HG03175 (cell line): Measurements from ENCODE around the gene KCNC1.

Experiments
- ATAC-seq: cut with Tn5 transposase; IDR thresholded peaks from one replicate; pipeline ENCODE4 v1.9.1; 2021; ENCODE audit warnings: mild to moderate bottlenecking, moderate library complexity; ENCODE audit not compliant: unreplicated experiment

Gene KCNC1

DNA sequence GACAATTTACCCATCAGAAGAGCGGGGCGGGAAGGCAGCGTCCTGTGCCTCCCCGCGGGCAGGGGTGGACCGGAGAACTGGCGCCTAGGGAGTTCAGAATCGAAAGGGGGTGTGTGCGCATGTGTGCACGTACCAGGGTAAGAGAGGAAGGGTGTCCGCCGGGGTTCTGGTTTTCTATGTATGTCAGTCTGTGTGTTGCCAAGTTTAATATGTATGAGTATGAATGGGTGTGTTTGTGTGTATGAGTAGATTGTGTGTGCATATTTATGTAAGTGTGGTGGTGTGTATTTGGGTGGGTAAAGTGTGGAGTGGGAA lies 2.0 kb downstream of the KCNC1 start:
- no peak for ATAC-seq

DNA sequence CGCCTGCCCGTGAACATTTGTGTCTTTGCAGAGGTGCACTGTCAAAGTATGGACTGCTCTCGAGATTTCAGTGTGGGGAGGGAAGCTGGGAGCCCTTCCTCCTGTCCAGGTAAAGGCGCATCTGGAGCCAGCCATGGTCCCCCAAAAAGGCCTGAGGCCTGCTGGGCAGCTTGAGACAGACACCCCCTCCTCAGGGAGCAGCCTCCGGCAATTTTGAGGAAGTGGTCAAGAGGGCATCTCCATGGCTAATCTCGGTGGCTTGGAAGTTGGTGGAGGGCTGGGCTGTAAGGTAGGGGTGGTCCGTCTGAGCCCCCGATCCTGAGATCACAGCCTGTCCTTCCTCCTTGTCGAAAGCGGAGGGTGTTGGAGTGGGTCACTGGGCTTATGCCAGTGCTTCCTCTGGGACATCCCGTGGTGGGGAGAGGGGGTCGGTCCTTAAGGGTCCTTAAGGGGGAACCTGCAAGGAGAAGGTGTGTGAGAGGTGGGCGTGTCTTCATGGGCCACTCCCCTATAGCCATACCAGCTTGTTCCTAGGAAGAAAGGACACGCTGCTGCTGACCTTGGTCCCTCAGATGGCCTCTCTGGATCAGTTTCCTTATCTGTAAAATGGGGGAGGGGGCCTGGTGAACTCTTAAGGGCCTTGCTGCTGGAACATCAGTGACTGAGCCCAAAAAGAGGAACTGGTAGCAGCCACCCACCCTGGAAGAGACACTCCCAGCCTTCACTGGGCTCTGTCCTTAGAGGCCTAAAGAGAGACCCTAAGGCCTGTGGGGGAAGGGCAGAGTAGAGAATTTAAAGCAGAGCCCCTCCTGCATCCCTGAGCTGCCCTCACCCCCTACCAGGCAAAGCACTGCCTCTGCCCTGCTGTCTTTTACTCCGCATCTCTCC lies 2.6 kb downstream of the KCNC1 start:
- ATAC-seq = no peak

DNA sequence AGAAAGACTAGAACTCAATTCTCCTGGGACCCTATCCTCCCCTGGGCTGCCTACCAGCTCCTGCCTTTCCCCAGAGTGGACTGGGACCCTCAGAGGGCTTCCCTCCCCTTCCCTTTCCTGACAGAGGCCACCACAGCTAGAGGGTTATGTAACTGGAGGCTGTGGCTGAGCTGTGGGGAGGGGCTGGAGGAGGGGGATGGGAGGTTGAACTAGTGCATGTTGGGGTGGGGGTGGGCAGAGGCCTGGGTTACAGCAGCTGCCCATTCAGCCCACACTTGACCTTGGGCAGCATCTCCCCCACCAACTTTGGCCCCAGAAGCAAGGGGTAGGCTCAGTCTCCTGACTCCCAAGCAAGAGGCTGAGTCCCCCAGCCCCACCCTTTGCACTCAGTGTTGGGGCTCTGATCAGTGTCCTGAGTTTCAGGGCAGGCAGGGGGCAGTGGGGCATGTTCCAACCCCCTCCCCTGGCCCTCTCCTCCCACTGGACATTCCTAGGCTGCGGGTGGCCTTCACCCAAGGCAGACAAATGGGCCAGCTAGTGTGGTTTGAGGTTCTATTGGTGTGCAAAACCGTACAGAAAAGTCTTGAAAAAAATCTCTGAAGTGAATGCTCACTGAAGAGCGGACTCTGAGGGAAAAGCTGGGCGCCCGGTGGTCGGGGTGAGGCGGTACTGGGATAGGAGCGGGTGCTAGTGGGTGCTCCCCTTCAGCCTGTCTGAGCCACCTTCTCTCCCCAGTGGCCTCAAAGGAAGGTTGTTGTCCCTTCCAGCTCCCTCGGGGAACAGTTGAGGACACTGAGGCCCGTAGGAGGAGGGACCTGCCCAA lies 3.8 kb downstream of the KCNC1 start:
- ATAC-seq = no peak

DNA sequence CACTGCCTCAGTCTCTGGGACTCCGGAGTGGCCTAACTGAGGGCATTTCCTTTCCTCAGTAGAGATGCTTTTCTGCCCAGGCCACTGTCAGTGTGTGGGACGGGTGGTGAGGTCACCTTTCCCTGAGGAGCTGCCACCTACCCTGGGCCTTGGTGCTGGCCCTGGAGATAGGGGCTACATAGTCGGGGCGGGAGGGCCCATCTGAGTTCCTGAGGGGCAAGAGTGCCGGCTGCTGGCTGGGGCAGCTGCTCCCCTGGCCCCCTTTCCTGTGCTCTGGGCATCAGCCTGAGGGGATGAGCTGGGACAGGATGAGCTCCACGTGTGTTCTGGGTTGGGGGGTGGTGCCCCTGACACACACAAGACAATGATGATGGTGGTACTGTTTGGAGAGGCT lies 5.4 kb downstream of the KCNC1 start:
- ATAC-seq = no peak

DNA sequence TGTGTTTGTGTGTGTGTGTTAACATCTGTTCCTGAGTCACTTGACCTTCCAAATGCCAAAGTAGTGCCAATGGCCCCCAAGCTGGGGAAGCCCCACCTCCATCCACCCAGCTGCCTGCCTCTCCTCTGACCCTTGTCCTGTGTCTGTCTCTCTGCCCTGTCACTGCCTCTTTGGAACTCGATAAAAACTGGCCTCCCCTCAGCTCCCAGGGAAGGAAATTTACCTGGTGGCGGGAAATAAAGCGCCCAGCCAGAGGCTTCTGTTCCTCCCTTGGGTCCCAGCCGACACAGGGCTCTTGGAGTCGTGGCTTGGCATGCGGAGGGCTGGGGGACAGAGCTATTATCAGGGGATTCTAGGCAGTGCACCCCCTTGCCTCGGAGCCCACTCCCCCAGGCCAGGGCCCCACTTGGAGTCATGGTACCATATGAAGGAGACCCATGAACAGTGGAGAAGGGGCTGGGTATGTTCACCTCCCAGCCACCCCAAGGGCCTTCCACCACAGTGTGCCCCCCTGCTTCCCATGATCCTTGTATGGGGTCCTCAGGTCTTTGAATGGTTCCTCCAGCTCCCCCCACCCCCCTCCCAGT lies 6.2 kb downstream of the KCNC1 start:
- no peak for ATAC-seq

DNA sequence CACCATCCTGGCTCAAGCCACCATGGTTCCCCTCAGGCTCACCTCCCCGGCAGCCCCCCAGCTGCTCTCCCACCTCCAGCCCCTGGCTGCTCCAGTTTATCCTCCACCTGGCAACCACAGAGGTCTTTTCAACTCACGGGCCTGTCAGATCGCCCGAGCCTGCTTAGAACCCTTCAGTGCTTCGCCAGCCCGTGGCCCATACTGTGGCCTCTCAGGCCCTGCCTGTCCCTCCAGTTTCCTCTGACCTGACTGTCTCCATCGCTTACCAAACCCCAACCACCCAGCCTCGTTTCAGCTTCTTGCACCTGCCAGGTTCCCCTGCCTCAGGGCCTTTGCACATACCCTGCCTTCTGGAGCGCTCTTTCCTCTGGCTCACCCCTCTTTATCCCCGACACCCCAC lies 6.9 kb downstream of the KCNC1 start:
- ATAC-seq = no peak

DNA sequence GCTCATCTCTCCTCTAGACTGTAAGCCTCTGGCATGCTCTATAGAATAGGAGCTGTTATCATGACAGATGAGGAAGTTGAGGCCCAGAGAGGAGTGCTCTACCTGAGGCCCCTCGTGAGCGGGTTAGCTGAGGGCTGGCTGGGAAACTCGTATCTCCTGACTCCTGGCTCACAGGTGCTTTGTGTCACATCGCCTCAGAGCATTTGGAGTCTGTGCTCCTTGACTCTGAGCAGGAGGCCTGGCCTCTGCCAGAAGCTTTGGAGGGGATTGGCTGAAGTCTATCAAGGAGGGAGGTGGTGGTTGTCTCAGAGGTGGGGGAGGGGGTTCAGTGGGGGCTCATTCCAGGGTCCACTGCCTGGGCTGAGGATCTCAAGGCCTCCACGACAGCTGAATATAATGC lies 7.4 kb downstream of the KCNC1 start:
- no peak for ATAC-seq

DNA sequence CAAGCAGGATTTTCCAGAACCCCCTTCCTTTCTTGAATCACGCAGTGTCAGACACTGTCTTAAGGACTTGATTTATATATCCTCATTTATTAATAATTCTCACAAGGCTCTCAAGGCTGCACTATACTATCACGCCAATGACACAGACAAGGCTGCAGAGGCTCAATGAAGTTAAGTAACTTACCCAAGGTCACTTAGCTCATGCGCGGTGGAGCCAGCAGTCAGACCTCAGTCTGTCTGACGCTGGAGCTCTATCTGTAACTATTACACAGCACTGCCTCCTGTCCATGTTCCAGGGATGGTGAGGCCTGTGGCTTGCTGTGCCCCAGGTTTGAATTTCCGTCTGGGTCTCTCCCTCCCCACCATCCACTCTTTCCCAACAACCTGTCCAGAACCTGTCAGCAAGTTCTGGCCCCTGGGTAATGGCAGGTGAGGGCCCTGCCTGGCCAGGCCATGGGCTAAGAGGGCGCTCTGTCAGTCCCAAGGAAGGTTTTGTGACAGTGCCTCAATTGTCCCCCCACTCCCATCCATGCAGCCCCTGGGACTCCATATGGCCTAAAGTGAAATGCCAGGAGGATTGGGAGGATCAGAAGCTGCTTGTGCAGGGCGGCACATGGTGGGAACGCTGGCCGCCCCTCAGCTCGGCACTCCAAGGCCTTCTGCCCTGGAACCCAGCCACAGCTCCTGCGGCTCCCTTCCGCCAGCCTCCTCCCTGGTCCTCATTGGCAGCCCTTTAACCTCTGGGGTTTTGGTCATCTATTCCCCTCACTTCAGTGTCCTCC lies 8.6 kb downstream of the KCNC1 start:
- ATAC-seq = no peak

DNA sequence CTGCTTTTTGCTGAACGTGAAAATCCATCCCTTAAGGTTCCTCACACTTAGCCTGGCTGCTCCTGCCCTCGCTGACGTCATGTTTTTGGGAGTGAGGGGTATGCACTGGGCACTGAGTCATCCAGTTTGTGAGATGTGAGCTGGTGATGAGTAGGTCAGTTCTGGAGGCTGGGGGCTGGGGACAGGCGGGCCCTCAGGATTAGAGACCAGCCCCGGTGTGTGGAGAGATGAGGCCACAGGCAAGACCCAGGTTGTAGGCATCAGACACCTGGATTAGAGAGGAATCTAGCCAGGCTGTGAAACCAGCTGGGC lies 9.2 kb downstream of the KCNC1 start:
- no peak for ATAC-seq

DNA sequence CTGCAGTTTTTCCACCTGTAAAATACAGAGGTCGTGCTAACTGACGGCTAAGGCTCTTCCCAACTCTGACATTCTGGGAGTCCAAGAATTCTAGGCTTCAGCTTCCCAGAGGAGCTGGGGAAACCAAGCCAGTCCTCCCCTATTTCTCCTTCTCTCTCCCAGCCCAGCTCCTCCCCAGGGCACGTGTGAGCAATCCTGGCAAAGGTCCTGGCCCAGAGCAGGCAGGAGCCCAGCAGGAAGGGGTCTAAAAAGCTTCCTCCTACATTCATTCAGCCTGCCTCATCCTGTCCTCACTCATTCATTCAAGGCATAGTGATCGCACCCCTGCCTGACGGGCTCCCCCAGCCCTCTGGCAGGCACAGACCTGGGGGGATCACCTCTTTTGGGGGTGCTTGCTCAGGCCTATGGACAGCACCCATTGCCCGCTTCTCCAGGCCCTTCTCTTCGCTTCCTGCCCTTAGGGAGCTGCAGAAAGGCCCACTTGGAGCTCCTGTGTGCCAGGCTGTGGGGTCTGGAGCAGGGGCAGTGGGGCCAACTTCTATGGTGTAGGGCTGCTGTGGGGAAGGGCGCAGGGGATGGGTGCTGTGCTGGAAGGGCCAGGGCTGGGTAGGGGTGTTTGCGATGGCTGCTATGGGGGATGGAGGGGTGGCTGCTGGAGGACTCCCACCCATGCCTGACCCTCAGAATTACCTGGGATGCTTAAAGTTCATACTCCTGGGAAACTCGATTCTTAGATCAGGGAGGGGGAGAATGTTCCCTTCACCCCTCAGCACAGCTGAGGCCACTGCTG lies 9.8 kb downstream of the KCNC1 start:
- ATAC-seq = no peak

DNA sequence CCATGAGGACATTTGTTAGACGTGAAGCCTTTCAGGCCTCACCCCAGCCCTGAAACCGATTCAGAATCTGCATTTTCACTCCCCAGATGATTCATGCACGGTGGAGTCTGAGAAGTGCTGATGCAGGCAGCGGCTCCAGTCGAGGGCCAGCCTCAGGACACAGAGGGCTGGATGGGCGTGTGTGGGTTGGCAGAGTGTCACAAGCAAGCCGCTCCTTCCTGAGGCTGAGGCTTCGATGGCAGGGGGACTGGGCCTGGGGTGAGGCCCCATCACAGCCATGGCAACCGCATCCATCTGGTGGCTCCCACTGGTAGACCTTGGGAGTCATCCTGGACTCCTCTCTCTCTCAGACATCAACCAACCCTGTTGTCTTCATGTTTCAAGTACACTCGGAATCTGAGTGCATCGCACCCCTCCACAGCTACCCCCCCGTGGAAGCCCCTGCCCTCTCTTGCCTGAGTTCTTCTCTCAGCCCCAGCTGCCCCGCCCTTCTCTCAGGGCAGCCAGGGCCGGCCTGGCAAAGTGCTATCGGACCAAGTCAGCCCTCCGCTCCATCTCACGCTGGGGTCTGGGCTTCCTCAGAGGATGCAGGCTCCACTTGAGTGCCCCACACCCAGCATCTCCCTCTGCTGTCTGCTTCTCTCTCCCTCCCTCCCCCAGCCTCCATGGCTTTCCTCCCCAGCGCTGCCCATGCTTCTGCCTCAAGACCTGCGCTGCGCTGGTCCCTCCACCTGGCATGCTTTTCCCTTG lies 10.6 kb downstream of the KCNC1 start:
- ATAC-seq = no peak

DNA sequence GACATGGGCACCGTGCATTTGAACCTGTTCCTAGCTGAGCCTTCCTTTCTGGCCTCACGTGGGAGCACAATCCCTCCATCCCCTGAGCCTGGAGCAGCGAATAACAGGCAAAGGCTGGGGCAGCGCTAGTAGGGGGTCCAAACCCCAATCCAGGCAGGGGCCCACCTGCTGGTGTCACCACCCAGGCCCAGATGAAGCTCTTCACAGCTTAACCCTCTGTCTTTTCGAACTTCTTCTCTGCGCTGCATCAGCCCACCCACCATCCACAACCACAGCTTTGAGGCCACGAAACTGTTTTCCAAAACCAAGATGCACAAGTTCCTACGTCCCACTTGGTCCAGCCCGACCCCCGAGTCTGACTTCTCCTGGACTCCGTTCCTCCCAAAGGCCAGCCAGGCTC lies 11.5 kb downstream of the KCNC1 start:
- ATAC-seq = no peak

DNA sequence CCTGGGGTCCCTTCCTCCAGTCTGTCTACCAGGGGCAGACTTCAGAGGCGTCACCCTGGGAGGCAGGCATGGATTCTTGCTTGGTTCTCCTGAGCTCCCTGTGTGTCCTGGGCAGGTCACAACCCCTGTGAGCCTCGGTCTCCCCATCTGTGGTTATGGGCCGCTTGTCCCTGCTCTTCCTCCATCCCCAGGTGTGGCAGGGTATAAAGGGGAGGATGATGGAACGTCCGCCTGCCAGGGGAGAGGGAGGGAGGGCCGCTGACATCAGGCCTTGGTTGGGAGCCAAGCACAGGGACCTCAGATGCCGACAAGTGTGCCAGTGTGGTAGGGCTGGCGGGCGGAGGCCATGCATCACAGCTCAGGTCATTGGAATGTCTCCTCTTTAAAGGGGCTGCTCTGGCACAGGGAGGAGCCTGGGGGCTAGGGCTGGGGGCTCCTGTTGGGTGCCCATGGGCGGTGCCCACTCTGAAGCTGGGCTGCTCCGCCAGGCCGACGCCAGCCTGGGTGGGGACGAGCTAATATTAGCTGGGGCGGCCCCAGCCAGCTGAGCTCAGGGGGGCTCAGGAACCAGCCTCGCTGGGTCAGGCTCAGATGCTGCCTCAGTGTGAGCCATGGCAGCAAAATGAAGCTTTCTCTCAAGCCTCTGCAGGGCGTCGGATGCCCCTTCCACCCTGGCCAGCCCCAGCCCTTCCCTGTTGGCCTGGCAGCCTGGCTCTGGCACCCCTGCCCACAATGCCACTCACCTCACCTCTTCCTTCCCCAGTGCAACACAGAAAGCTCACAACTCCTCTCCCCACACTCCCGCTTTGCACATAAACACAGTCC lies 12.8 kb downstream of the KCNC1 start:
- no peak for ATAC-seq

DNA sequence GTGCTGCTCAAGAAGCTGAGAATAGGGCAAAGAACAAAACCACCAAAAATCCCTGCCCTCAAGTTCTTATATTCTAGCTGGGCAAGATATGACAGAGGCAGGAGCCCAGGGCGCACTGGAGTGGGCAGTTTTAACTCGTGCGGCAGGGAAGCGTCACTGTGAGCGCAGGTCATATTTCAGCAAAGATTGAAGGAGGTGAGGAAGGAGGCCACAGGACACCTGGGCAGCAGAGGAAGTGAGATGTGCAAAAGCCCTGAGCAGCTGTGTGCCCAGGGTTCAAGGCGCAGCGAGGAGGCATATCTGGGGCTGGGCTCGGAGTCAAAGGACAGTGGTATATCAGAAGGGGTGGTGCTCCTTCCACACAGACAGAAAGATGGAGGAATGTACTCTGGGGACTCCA lies 13.5 kb downstream of the KCNC1 start:
- ATAC-seq = no peak

DNA sequence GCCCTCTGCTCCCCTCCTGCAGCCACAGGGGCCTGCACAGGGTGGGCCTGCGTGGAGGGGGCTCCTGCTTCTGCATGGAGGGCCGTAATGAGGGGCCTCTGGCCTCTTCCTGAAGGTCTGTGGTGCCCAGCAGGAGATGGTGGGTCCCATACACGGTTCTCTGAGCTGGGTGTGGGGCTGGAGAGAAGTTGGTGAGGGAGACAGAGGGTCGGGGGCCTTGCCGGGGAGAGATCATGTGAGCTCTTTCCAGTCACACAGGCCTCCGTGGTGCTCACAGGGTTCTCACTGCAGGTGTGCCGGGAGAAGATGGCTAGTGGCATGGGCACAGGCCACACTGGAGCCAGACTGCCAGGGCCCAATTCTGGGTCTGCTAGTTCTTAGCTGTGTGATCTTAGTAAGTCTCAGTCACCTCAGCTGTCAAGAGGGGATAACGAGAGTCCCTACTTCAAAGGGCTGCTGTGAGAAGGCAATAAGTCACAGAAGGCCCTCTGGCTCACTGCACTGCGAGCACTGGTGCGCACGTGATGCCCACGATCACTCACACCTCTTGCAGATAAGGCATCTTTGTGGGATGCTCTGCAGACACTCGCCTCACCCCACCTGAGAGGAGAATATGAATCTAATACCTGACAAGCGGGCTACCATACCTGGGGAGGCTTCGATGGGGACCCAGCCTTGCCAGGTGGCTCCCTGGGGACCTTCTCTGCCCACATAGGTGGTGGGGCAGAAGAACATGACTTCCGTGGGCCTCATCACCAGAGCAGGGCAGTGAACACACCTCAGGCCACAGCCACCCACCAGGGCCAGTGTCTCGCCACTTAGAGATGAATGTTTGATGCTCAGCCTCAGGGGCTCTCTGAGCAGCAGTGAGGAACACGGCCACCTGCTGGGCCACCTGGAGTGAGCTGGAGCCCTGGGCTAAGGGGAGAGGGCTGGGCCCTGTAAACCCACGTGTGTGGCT lies 14.5 kb downstream of the KCNC1 start:
- no peak for ATAC-seq

DNA sequence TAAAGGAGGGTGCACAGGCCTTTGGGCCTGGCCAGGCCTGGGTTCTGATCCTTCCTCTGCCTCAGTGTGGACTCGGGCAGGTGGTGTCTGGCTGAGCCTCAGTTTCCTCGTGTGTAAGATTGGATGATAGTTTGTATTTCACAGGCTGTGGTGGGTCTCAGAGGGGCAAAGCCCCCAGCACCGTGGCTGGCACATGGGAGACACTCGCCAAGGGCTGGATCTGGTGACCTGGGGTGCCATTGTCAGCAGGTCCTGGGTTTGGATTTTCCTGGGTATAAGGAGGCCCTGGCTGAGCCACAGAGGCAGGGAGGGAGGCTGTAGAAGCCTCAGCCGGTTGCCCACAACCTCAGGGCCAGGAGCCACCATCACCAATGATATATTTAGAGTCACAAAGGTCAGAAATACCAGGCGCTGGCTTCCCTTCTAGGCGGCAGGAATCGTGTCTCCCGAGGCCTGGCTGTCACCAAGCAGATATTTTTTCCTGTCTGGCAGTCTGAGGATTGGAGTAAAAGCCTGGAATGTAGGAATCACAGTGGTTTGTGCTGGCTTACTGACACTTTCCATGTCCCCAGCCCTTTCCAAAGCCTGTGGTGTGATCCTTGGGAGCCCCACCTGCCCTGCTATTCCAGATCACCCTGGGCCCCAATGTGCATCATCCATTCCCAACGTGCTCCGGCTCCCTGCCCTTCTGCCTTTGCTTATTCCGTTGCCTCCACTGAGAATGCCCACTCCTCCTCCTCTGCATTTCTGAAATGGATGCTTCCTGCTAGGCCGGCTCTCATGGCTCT lies 15.6 kb downstream of the KCNC1 start:
- ATAC-seq = no peak

DNA sequence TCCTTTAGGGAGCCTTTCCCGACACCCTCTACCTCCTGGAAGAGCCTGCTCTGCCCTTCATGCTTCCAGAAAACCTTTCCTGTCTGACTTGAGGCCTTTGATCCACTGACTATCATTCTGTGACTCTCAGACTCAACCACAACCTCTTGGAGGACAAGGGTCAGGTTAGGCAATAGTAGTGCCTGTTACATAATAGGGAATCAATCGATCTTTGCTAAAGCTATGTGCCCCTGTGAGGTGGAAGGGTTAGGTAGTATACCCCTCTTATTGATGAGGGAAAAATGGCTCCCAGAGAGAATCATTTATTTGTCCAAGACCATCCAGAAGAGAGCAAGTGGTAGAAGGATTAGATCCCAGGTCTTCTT lies 16.2 kb downstream of the KCNC1 start:
- no peak for ATAC-seq
